Measurements from ENCODE around the gene GPR151.

DNA sequence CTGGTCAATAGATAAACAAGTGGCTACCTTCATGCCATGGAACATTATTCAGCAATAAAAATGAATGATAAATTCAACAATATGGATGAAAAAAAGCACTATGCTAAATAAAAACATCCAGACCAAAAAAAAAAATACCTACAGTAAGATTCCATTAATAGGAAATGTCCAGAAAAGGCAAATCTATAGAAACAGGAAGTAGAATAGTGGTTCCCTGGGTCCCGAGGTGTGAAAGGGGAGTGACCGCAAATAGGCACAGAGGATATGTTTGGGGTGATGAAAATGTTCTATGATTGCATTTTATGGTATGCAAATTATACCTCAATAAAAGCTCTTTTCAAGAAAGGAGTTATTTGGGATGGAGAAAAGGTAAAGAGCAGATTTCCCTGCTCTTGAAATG, 3.6 kb upstream of the GPR151 start:
- TF ChIP-seq SAP30 (IDR thresholded peaks at IDR 0.05; ENCODE audit: insufficient read depth, insufficient replicate concordance, low read length) (no peak), HDAC6 (IDR thresholded peaks at IDR 0.05; ENCODE audit: low read depth, low read length) (no peak), SRF (IDR thresholded peaks at IDR 0.05; ENCODE audit: low read depth, low read length) (no peak), CHD2 (IDR thresholded peaks at IDR 0.05; ENCODE audit: low read length) (no peak)
